GM23248 (cell line): ENCODE data around the gene ADRA1B. TPM values are rescaled to one million over a fixed set of nuclear protein-coding genes. Genes with fewer than 3 reads are reported as not detected.

Experiments used
- DNase-seq: peaks from one replicate; pipeline ENCODE4 v3.0.0-alpha.2; 2015
- H2AFZ ChIP-seq: fragments of 200-600 bp; sonication (generic); 2 replicates; pipeline ENCODE4 v1.6.1; 2016; ENCODE audit warnings: antibody characterized with exemption
- H3F3A ChIP-seq: fragments of 200-600 bp; sonication (generic); 2 replicates; pipeline ENCODE4 v1.6.1; 2016; ENCODE audit warnings: mild to moderate bottlenecking, antibody characterized with exemption, mixed run types; ENCODE audit not compliant: insufficient read depth
- H3K27ac ChIP-seq: fragments of 200-600 bp; sonication (generic); 2 replicates; pipeline ENCODE4 v1.5.1; 2016; ENCODE audit warnings: mild to moderate bottlenecking
- H3K27me3 ChIP-seq: fragments of 200-600 bp; sonication (generic); replicated peaks from 2 replicates; pipeline ENCODE4 v1.6.1; 2016; ENCODE audit warnings: mild to moderate bottlenecking; ENCODE audit not compliant: insufficient read depth
- H3K36me3 ChIP-seq: fragments of 200-600 bp; sonication (generic); 2 replicates; pipeline ENCODE4 v1.6.1; 2016; ENCODE audit warnings: low read depth, mild to moderate bottlenecking
- H3K4me1 ChIP-seq: fragments of 200-600 bp; sonication (generic); 2 replicates; pipeline ENCODE4 v1.6.1; 2016; ENCODE audit warnings: mild to moderate bottlenecking; ENCODE audit not compliant: insufficient read depth
- H3K4me2 ChIP-seq: fragments of 200-600 bp; sonication (generic); one replicate; pipeline ENCODE4 v1.6.1; 2016; ENCODE audit warnings: mild to moderate bottlenecking; ENCODE audit not compliant: unreplicated experiment
- H3K4me3 ChIP-seq: fragments of 200-600 bp; sonication (generic); 2 replicates; pipeline ENCODE4 v1.5.1; 2016; ENCODE audit warnings: mild to moderate bottlenecking
- H3K79me2 ChIP-seq: fragments of 200-600 bp; sonication (generic); 2 replicates; pipeline ENCODE4 v1.6.1; 2016; ENCODE audit warnings: mild to moderate bottlenecking; ENCODE audit not compliant: insufficient read depth
- H3K9ac ChIP-seq: fragments of 200-600 bp; sonication (generic); 2 replicates; pipeline ENCODE4 v1.6.1; 2016; ENCODE audit warnings: mild to moderate bottlenecking
- H3K9me2 ChIP-seq: fragments of 200-600 bp; sonication (generic); 2 replicates; pipeline ENCODE4 v1.6.1; 2016; ENCODE audit warnings: mixed run types, mild to moderate bottlenecking, moderate library complexity; ENCODE audit not compliant: insufficient read depth
- H3K9me3 ChIP-seq: fragments of 200-600 bp; sonication (generic); one replicate; pipeline ENCODE4 v1.6.1; 2017; ENCODE audit warnings: low read depth
- H4K20me1 ChIP-seq: fragments of 200-600 bp; sonication (generic); 2 replicates; pipeline ENCODE4 v1.6.0; 2016; ENCODE audit not compliant: insufficient read depth
- EZH2 ChIP-seq: fragments of 200-600 bp; sonication (generic); IDR thresholded peaks from 2 replicates; pipeline ENCODE4 v1.6.1; 2018; ENCODE audit warnings: antibody characterized with exemption, mild to moderate bottlenecking; ENCODE audit not compliant: insufficient read depth, poor library complexity, severe bottlenecking
- EZH2phosphoT487 ChIP-seq: fragments of 200-600 bp; sonication (generic); IDR thresholded peaks from 2 replicates; pipeline ENCODE4 v1.6.1; 2018; ENCODE audit warnings: antibody characterized with exemption, moderate library complexity, mild to moderate bottlenecking, low read depth; ENCODE audit not compliant: insufficient read depth
- WGBS, 2 experiments: methylation state at CpG; one replicate each; pipeline ENCODE4 v1.1.6; 2015 to 2017; ENCODE audit warnings: low lambda C conversion rate in 2 of 2, low coverage in 1 of 2; ENCODE audit errors: missing lambda C conversion rate in 2 of 2; 5-methylcytosine and 5-hydroxymethylcytosine counted together
- in situ Hi-C: fragments of 300-500 bp; cut with MboI; formaldehyde crosslinking; loops from 2 replicates; pipeline ENCODE4 v1.15.0; 2020
- polyA plus RNA-seq: library from polyadenylated mRNA; unstranded; fragments of >200 nt; fragmentation: Nextera tagmentation; extraction: Ambion mirVana; gene quantifications from 2 replicates; pipeline ENCODE4 v1.2.1, GENCODE V29; 2016
- total RNA-seq: library from RNA; depleted of rRNA; stranded (reverse); fragments of >200 nt; shearing (Covaris generic); gene quantifications from 2 replicates; pipeline ENCODE4 v1.2.3, GENCODE V29; 2014

ADRA1B gene
- total and polyA plus RNA-seq, 2 experiments from 2014 or later = 0.32 TPM; not detected in 1

- Histone ChIP-seq H3K9me2 (no peaks in the 10 kb centered on the region), H3K79me2 (no peaks in the 10 kb centered on the region), H3K27ac (no peak overlapping the region), H3K4me1 (peaks cover 5% of the 10 kb centered on the region), H3K4me3 (no peak overlapping the region), H3K36me3 (no peaks in the 10 kb centered on the region), H3K27me3 (no peaks in the 10 kb centered on the region), H3K4me2 (no peak overlapping the region), H3F3A (peaks cover 9% of the 10 kb centered on the region), H3K9me3 (no peaks in the 10 kb centered on the region), H4K20me1 (no peaks in the 10 kb centered on the region), H3K9ac (no peak overlapping the region), H2AFZ (no peak overlapping the region)
- in situ Hi-C loops = no loop called here
- no peak for DNase-seq
- 48 to 61% methylated on average over 10 of the region's 10 CpGs for WGBS, 2 experiments
- TF ChIP-seq EZH2 (no peak), EZH2phosphoT487 (no peak)
Observed at GRCh38 chr5:159933531-159934485, 17.5 kb downstream of the ADRA1B start.

DNA sequence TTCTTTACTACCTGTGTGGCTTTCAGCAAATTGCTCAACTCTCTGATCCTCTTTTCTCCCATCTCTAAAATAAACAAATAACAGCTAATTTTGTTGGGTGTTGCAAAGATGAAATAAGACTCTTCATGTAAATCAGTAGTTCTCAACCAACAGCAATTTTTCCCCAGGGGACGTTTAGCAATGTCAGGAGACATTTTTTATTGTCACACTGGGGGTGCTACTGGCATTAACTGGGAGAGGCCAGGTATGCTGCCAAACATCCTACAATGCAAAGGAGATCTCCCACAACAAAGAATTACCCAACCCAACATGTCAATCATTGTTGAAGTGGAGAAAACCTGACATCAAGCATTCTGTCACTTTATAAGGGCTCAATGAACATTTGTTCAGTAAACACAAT lies 19.7 kb downstream of the ADRA1B start:
- no peak overlapping the region for H2AFZ ChIP-seq
- no peak for DNase-seq
- H3K27me3 ChIP-seq = no peaks in the 10 kb centered on the region; the same call in 1 of the 2 replicates
- H3K9me3 ChIP-seq = no peaks in the 10 kb centered on the region
- H3K4me1 ChIP-seq = no peaks in the 10 kb centered on the region
- no peak overlapping the region for H3K4me2 ChIP-seq
- H3K9me2 ChIP-seq = no peaks in the 10 kb centered on the region
- TF ChIP-seq EZH2phosphoT487 (no peak), EZH2 (no peak)
- no peaks in the 10 kb centered on the region for H4K20me1 ChIP-seq
- H3K79me2 ChIP-seq = no peaks in the 10 kb centered on the region
- H3F3A ChIP-seq = no peaks in the 10 kb centered on the region
- no peaks in the 10 kb centered on the region for H3K36me3 ChIP-seq
- no peak overlapping the region for H3K9ac ChIP-seq
- no peak overlapping the region for H3K27ac ChIP-seq
- H3K4me3 ChIP-seq = no peak overlapping the region
- in situ Hi-C loops = no loop called here
- WGBS, 2 experiments = 82% methylated on average over 1 of the region's 1 CpG

- Histone ChIP-seq H2AFZ (no peak overlapping the region), H4K20me1 (no peaks in the 10 kb centered on the region), H3K9ac (no peak overlapping the region), H3K79me2 (no peaks in the 10 kb centered on the region), H3K9me3 (no peaks in the 10 kb centered on the region), H3K9me2 (no peaks in the 10 kb centered on the region), H3K27me3 (no peaks in the 10 kb centered on the region; the same call in 1 of the 2 replicates), H3K4me1 (no peaks in the 10 kb centered on the region), H3F3A (no peaks in the 10 kb centered on the region), H3K4me2 (no peak overlapping the region), H3K4me3 (no peak overlapping the region), H3K36me3 (no peaks in the 10 kb centered on the region), H3K27ac (no peak overlapping the region)
- WGBS, 2 experiments = 55 to 58% methylated on average over 6 of the region's 6 CpGs
- TF ChIP-seq EZH2 (no peak), EZH2phosphoT487 (no peak)
- in situ Hi-C loops = no loop called here
- no peak for DNase-seq
Observed at GRCh38 chr5:159936686-159937329, 20.5 kb downstream of the ADRA1B start.

DNA sequence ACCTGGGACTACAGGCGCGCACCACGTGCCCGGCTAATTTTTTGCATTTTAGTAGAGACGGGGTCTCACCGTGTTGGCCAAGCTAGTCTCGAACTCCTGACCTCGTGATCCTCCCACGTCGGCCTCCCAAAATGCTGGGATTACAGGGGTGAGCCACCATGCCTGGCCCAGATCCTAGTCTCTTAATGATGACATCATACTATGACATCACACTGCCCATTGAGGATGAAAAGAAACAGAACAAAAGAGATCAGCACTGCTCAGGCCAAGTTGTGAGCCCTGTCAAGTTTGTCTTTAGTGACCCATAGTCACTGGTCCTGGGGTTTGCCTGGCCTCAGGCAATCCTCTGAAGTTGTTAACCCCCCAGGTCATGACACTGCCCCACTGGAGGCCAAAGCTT lies 21.3 kb downstream of the ADRA1B start:
- 93 to 98% methylated on average over 10 of the region's 10 CpGs for WGBS, 2 experiments
- Histone ChIP-seq H3F3A (no peaks in the 10 kb centered on the region), H3K27ac (no peak overlapping the region), H4K20me1 (no peaks in the 10 kb centered on the region), H3K4me1 (no peaks in the 10 kb centered on the region), H3K4me3 (no peak overlapping the region), H3K27me3 (no peaks in the 10 kb centered on the region; the same call in 1 of the 2 replicates), H3K9ac (no peak overlapping the region), H3K9me3 (no peaks in the 10 kb centered on the region), H3K9me2 (no peaks in the 10 kb centered on the region), H3K36me3 (no peaks in the 10 kb centered on the region), H3K4me2 (no peak overlapping the region), H3K79me2 (no peaks in the 10 kb centered on the region), H2AFZ (no peak overlapping the region)
- in situ Hi-C loops = no loop called here
- no peak for TF ChIP-seq EZH2
- no peak for TF ChIP-seq EZH2phosphoT487
- DNase-seq = no peak
